ENCODE data around the gene SLC25A45. TPM values are rescaled to one million over a fixed set of nuclear protein-coding genes. Genes with fewer than 3 reads are reported as not detected.

Gene SLC25A45
- total and polyA plus RNA-seq, 2 of the 4 experiments (the other 2 are of a cell fraction): 0.72 to 1.2 TPM

DNA sequence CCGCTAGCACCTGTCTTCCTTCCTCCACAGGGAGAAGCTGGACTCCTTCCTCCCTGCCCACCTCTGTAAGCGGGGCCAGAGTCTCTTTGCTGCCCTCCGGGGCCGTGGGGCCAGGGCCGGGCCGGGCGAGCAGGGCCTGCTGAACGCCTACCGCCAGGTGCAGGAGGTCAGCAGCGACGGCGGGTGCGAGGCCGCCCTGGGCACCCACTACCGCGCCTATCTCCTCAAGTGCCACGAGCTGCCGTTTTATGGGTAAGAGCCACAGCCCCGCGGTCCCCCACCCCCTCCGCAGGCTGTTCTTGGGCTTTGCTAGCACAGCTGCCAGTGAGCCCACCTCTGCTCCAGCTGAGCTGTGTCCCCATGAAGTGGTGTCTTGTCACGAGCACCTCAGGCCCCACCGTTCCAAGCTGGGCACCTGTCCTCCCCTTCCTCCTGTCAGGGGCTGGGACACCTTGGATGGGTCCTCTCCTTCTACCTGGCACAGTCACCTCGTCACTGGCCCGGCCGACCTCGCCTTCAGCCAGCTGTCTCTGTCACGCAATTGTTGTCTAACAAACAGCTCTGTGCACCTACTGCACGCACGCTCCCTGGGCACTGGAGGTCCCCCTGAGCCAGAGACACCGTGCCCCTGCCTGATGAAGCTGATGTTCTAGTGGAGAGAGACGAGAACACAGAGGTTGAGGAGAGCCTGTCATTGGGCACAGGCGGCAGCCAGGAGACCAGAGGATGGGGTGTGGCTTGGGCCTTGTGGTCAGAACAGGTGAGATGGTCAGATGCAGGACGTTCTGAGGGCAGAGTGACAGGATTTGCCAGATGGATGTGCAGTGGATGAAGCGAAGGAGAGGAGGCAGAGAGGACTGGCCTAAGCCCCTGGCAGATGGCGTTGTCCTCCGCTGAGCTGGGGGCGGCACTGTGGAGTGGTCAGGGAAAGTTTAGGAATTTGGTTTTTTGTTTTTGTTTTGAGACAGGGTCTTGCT, 14.6 kb upstream of the SLC25A45 start:
- no peaks in the 10 kb centered on the region for H3K27me3 ChIP-seq (ENCODE audit: control insufficient read depth, insufficient read depth, low read length)
- no peak overlapping the region for H2BK15ac ChIP-seq (ENCODE audit: low read depth, low read length)
- no peak overlapping the region for H4K8ac ChIP-seq (ENCODE audit: low read depth in 2 of 2, low read length in 2 of 2)
- no peak overlapping the region for H2BK20ac ChIP-seq (ENCODE audit: low read depth, low read length)
- H3K9ac ChIP-seq (ENCODE audit: low read depth, low read length): no peak overlapping the region
- no peak overlapping the region for H3K4me3 ChIP-seq (ENCODE audit: insufficient read depth, low read depth, low read length)
- peaks cover 4% of the 10 kb centered on the region for H4K20me1 ChIP-seq (ENCODE audit: insufficient read depth, low read length)
- CTCF ChIA-PET: no interaction called here
- no peak overlapping the region for H4K91ac ChIP-seq (ENCODE audit: insufficient read depth, low read depth, low read length)
- dilution Hi-C loops (cut with HindIII; ENCODE audit: low sequenced_read_pairs, unreplicated experiment) (no loop called here), in situ Hi-C loops (cut with MboI; ENCODE audit: low sequenced_read_pairs) (no loop called here), intact Hi-C loops (cut with micrococcal nuclease) (no loop called here)
- no peak overlapping the region for H3K23ac ChIP-seq (ENCODE audit: low read depth, low read length)
- no peak overlapping the region for H3K56ac ChIP-seq (ENCODE audit: extremely low read depth, insufficient read depth, low read length)
- H3K36me3 ChIP-seq (ENCODE audit: control insufficient read depth, insufficient read depth, low read length): peaks cover 66% of the 10 kb centered on the region
- H2BK120ac ChIP-seq (ENCODE audit: low read depth, low read length): no peak overlapping the region
- H3K18ac ChIP-seq (ENCODE audit: low read depth, low read length): no peak overlapping the region
- no peaks in the 10 kb centered on the region for H3K4me1 ChIP-seq (ENCODE audit: control insufficient read depth, insufficient read depth, low read length)
- TF ChIP-seq NFE2L2 (IDR thresholded peaks at IDR 0.05; ENCODE audit: low read depth, low read length) (no peak), BHLHE40 (IDR thresholded peaks at IDR 0.05; ENCODE audit: low read depth, low read length) (no peak), FOS (IDR thresholded peaks at IDR 0.05; ENCODE audit: low read depth, low read length) (no peak), RFX5 (IDR thresholded peaks at IDR 0.05; ENCODE audit: low read depth, low read length) (no peak)
- WGBS, 2 experiments (ENCODE audit: extremely low coverage in 2 of 2, insufficient read length in 1 of 2): 95% methylated on average over 13 of the region's 38 CpGs; no CpG with 5 or more reads in 1 of the 2 experiments
- no peak overlapping the region for H2AK5ac ChIP-seq (ENCODE audit: low read depth, low read length)
- no peak overlapping the region for H3K4me2 ChIP-seq (ENCODE audit: low read depth, low read length)
- DNase-seq (no peak), ATAC-seq (ENCODE audit: low read depth) (no peak)
- no peaks in the 10 kb centered on the region for H3K9me3 ChIP-seq (ENCODE audit: control insufficient read depth, insufficient read depth, low read length)
- no TSS peak for BruUV-seq (replicated peaks)
- no peak overlapping the region for H3K4ac ChIP-seq (ENCODE audit: low read depth, low read length)
- no peak overlapping the region for H3K27ac ChIP-seq (ENCODE audit: insufficient read depth, low read length)
- H2AFZ ChIP-seq (replicated peaks; ENCODE audit: low read length, poor library complexity): no peak overlapping the region
- H4K5ac ChIP-seq (ENCODE audit: low read depth, low read length): no peak overlapping the region
- POLR2A ChIA-PET (ENCODE audit: unreplicated experiment): no interaction called here
- no peaks in the 10 kb centered on the region; the same call in none of the 2 replicates for H3K9me1 ChIP-seq (ENCODE audit: insufficient read depth, low read length)
- H2BK5ac ChIP-seq (ENCODE audit: low read depth, low read length, poor library complexity, severe bottlenecking): no peak overlapping the region
- peaks cover 3 to 51% of the 10 kb centered on the region in 2 experiments; a peak in 3 of 4 replicates for H3K79me1 ChIP-seq (ENCODE audit: low read depth in 1 of 2, low read length in 2 of 2)
- no peak overlapping the region for H3K14ac ChIP-seq (replicated peaks; ENCODE audit: low read depth, low read length)
- no peak overlapping the region for H2AK9ac ChIP-seq (replicated peaks; ENCODE audit: low read depth, low read length, poor library complexity)
